HG03103 (cell line): Measurements from ENCODE around the gene GPR35.
"Not testable (repeated sequence)": the region's sequence is repeated elsewhere in the genome, so short reads cannot be mapped to it uniquely, and the experiment has no call there.

Experiments used
- ATAC-seq: cut with Tn5 transposase; IDR thresholded peaks from one replicate; pipeline ENCODE4 v1.9.1; 2021; ENCODE audit warnings: low read depth; ENCODE audit not compliant: unreplicated experiment

GPR35 gene

DNA sequence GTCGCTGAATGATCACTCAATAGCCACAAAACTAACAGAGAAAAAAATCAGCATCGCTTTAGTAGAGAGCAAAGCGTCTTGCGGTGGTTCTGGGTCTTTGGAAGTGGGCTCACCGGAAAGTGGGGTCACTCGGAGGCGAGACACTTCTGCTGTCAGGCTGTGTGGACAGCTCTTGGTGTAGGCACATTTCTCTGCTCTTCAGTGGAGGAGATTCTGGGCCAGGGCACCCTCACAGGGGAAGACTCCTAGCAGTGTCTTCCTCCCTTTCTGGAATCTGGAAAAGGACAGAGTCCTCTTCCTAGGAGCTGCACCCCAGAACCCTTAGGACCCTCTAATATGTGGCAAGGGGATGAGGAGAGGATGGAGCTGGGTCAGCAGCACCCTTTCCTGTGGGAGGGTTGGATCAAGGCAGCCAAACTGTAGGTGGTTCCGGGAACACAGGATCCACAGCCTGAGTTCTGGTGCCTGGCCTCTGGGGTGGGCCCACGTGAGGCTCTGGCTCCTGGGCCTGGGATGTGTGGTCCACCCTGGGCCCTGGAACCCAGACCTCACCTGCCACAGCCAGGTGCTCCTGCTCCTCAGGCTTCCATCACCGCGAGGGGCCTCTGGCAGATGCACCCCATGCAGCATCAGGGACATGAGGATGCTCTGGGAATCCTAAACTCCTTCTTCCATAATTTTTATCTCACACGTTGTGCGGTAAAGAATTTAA is 25.1 kb downstream of the GPR35 start:
- no peak for ATAC-seq

- ATAC-seq: no peak
Measured at GRCh38 chr2:240651185-240651584, 25.9 kb downstream of the GPR35 start.

DNA sequence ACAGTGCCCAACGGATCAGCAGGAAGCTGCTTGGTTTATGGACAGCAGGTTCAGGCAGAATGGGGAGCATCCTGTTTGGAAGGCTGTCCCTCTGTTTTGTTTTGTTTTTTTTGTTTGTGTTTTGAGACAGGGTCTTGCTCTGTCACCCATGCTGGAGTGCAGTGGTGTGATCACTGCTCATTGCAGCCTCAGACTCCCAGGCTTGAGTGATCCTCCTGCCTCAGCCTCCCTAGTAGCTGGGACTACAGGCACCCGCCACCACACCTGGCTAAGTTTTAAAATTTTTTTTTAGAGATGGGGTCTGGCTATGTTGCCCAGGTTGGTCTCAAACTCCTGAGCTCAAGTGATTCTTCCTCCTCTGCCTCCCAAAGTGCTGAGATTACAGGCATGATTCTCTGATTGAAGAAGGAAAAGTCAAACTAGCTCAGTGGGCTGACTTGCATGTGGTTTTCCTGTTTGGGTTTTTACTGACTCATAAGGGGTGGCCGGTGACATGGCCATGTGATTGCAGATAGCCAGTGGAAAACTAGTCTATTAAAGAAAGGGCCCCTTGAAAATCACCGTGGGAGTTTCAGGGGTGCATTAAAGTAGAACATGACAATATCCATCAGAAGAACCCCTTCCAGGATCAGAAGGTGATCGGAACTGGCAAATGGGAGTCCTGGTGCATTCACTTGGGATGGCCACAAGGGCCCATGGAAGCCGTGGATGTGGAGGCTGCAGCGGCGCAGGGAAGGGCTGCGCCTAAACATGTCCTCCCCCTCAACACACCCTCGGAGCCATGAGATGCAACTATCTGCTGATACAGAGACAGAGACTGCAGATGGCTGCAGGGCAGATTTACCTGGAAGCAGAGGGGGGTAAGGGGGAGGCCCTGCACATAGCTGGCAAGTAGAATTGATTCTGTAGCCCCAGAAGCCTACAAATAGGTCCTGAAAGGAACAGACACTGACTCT is 30.9 kb downstream of the GPR35 start:
- no peak for ATAC-seq

DNA sequence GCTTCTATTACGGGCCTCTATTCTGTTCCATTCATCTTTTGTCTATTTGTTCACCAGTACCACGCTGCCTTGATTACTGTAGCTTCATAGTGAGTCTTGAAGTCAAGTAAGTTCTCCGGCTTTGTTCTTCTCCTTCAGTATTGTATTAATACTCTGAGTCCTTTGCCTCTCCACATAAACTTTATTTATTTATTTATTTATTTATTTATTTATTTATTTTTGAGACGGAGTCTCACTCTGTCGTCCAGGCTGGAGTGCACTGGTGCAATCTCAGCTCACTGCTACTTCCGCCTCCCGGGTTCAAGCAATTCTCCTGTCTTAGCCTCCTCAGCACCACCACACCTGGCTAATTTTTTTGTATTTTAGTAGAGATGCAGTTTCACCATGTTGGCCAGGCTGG is 34.6 kb downstream of the GPR35 start:
- not testable (repeated sequence) for ATAC-seq

DNA sequence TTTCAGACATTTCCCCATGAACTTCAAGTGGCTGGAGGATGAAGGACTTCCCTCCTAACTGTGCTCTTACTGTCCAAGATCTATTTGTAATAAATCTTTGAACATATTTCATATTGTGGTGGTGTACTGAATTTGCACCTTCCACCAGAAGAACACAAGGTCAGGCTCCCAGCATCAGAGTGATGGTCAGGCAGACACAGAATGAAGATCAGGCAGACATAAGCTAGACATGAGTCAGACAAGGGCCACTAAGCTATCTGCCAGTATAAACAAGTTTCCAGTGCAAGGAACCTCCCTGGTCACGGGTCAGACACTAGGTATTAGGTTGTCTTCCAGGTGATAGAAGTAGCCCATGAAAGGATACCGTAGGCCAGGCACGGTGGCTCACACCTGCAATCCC is 37.4 kb downstream of the GPR35 start:
- ATAC-seq: no peak

DNA sequence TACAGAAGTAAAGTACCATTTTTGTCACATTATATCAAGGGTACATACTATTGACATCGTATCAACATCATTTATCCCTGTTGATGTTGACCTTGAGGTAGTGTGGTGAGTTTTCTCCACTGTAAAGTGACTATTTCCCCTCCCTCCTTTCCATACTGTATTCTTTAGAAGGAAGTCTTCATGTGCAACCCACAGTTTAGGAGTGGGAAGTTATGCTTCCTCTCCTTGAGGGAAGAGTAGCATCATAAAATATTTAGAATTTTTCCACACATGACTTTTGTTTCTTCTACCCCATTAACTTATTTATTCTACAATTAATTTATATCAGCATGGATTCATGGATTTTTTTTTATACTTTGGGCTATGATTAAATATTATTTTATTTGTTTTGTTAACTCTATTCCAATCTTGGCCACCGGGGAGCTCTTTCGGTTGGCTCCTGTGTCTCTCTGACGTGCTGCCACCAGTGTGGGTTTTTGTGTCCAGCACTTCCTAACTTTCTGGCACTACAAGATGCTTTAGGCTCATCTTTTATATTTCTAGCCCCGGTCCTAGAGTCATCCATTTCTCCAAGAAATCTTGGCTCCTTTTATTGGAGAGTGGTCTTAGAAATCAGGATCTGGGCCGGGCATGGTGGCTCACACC is 38.4 kb downstream of the GPR35 start:
- no peak for ATAC-seq

DNA sequence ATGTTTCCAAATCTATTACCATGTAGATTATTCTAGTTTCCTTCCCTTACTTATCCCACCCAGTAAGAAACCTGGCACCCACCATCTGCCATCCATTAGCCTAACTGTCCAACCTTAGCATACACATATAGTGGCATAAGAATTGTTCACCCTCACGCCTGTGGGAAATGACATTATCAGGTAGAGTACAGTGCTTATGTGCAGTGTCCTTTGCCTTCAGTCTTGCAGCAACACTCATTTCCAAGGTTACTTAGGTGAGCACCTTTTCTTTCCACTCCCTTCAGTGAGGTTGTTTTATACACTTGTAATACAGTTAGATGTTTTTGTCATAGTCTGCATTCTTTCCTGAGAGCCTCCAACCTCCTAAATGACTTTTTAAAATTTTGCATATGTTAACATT is 39.3 kb downstream of the GPR35 start:
- no peak for ATAC-seq

- ATAC-seq: no peak
Measured at GRCh38 chr2:240670402-240670801, 45.1 kb downstream of the GPR35 start.

GRCh38 chr2:240670950-240671349 is 45.7 kb downstream of the GPR35 start:
- no peak for ATAC-seq

DNA sequence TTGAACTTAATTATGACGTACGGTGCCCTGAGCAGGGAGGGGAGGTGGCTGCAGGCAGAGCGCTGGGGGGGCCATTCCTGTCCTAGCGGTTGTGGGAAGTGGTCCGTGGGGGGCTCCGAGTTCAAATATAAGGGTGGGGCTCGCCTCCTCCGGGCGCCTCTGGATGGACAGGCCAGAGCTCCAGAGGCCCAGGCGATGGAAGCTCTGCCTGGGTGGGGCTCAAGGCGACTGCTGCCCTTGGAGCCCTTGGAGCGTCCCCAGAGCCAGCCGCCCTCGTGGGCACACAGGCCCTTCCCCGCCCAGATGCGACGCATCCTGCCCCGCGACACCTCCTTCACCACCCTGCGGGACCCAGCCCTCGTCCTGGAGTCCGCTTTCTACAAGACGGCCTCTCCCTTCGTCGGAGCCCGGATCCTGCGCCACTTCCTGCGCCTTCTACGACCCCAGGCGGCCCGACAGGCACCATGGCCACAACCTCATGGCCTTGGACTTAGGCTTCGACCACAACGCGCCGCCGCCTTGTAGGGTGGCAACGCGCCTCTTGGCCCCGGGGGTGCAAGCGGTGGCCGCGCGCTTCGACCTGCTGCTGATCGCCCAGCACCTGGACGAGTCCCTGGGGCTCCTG is 46.9 kb downstream of the GPR35 start:
- ATAC-seq: no peak

GRCh38 chr2:240672701-240673190 is 47.5 kb downstream of the GPR35 start:
- ATAC-seq: no peak

GRCh38 chr2:240674461-240675184 is 49.3 kb downstream of the GPR35 start:
- ATAC-seq: not testable (repeated sequence)

- ATAC-seq: not testable (repeated sequence)
Measured at GRCh38 chr2:240675345-240675744, 50.1 kb downstream of the GPR35 start.

DNA sequence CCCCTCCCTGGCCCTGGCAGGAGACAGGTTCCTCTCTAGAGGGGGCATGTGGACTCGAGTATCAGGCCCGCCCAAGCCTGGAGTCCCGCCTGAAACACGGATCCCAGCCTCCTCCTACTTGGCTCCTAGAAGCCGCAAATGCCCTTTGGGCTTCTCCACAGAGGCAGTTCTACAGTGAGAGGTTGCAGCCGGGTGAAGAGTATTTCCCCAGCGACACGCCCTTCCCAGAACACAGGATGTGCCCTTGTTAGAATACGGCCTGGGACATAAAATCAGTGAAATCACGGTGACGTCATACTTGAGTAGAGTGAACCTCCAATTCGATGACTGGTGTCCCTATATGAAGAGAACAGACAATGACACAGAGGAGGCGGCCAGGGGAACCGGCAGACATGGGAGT is 52.8 kb downstream of the GPR35 start:
- not testable (repeated sequence) for ATAC-seq

GRCh38 chr2:240678909-240679308 is 53.6 kb downstream of the GPR35 start:
- ATAC-seq: not testable (repeated sequence)

DNA sequence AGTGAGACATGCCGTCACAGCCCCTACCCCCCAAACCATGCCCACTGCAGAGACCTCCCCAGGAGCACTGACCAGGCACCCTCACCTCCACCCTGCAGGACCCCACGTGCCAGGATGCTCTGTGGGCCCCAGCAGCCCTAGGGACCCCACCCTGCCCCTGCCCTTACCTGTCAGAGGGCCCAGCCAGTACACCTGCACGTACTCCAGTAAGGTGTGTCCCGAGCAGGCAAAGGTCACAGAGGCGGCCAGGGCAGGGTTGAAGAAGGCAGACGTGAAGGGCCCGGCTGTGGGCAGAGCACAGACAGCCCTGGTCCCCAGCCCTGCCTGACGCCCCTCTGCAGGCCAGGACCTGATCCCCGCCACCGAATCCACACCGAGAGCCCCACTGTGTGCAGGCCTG is 54.9 kb downstream of the GPR35 start:
- ATAC-seq: not testable (repeated sequence)
